CD4-positive, alpha-beta T cell (primary cell): ENCODE results near the gene CELF5. TPM values are rescaled to one million over a fixed set of nuclear protein-coding genes. Genes with fewer than 3 reads are reported as not detected.
"Not testable (repeated sequence)": the region's sequence is repeated elsewhere in the genome, so short reads cannot be mapped to it uniquely, and the experiment has no call there.

Experiments used
- ATAC-seq: fragments of 200-7000 bp; cut with Tn5 transposase; one replicate; pipeline ENCODE4 v1.10.0; 2022; ENCODE audit warnings: mild to moderate bottlenecking; ENCODE audit not compliant: poor library complexity
- CTCF ChIA-PET: fragments of 350-600 bp; sonication (Branson Sonifier 250); formaldehyde crosslinking; loops from one replicate; lab custom pipeline; 2021; ENCODE audit warnings: antibody characterized with exemption, inconsistent platforms; lab: Charles Lee
- POLR2A ChIA-PET: fragments of 350-600 bp; sonication (Branson Sonifier 250); formaldehyde crosslinking; loops from one replicate; lab custom pipeline; 2021; ENCODE audit warnings: antibody characterized with exemption, inconsistent platforms; lab: Charles Lee
- DNase-seq, 14 experiments: peaks; one replicate each; pipeline ENCODE4 v3.0.0-alpha.2; 2013 to 2020; ENCODE audit warnings: mixed read lengths in 2 of 14
- H3K27ac ChIP-seq, 2 donors: one replicate each; pipeline versions ENCODE4 v1.5.1 to v1.7.0; 2013; ENCODE audit warnings: low read length in 2 of 2, low read depth in 1 of 2, mild to moderate bottlenecking in 1 of 2
- H3K27me3 ChIP-seq, 2 experiments: 1 replicate in 1 of 2; 2 replicates in 1 of 2; pipeline versions ENCODE4 v1.6.1 to v1.7.0; 2013; ENCODE audit warnings: low read length in 2 of 2, control low read depth in 1 of 2, mild to moderate bottlenecking in 1 of 2, moderate library complexity in 1 of 2; ENCODE audit not compliant: insufficient read depth in 2 of 2, control insufficient read depth in 1 of 2
- H3K36me3 ChIP-seq: one replicate; pipeline ENCODE4 v1.6.1; 2013; ENCODE audit warnings: low read length, control low read depth; ENCODE audit not compliant: insufficient read depth
- H3K4me1 ChIP-seq: one replicate; pipeline ENCODE4 v1.6.1; 2013; ENCODE audit warnings: low read length, control low read depth; ENCODE audit not compliant: insufficient read depth
- H3K4me3 ChIP-seq: one replicate; pipeline ENCODE4 v1.5.1; 2013; ENCODE audit warnings: mild to moderate bottlenecking, low read length, moderate library complexity
- H3K9me3 ChIP-seq, 2 experiments: 1 replicate in 1 of 2; 2 replicates in 1 of 2; pipeline versions ENCODE4 v1.6.1 to v1.7.0; 2013; ENCODE audit warnings: low read length in 2 of 2, mild to moderate bottlenecking in 2 of 2, control low read depth in 1 of 2, moderate library complexity in 1 of 2; ENCODE audit not compliant: control insufficient read depth in 1 of 2, insufficient read depth in 1 of 2
- H3K27ac Mint-ChIP-seq: one replicate; pipeline ENCODE4 v1.8.0; 2020; ENCODE audit warnings: mixed read lengths
- H3K27me3 Mint-ChIP-seq: one replicate; pipeline ENCODE4 v1.8.0; 2021; ENCODE audit warnings: mixed read lengths
- H3K36me3 Mint-ChIP-seq: one replicate; pipeline ENCODE4 v1.8.0; 2021; ENCODE audit warnings: low read depth, mixed read lengths
- H3K4me1 Mint-ChIP-seq: one replicate; pipeline ENCODE4 v1.8.0; 2021; ENCODE audit warnings: low read depth, mixed read lengths
- H3K4me3 Mint-ChIP-seq: one replicate; pipeline ENCODE4 v1.8.0; 2020; ENCODE audit warnings: mild to moderate bottlenecking, mixed read lengths
- H3K9me3 Mint-ChIP-seq: one replicate; pipeline ENCODE4 v1.8.0; 2020; ENCODE audit warnings: mixed read lengths
- intact Hi-C, 2 experiments: fragments of 100-400 bp; cut with DNase I in 1 of 2; cut with micrococcal nuclease in 1 of 2; formaldehyde crosslinking; loops; one replicate each; pipeline versions ENCODE4 v1.15.1 to v1.9.0; 2023 to 2025; cut with DNase I, micrococcal nuclease
- total RNA-seq, 174 experiments: library from RNA in 2 of 174; stranded (reverse) in 2 of 174; gene quantifications; one replicate each; pipeline ENCODE4 v1.2.3 and lab custom pipeline; 2021 to 2026
- TF ChIP-seq, protein P1 (sequence below): fragments of 200-600 bp; IDR thresholded peaks from one replicate; pipeline ENCODE4 v1.8.0; 2022; ENCODE audit warnings: antibody characterized with exemption, mild to moderate bottlenecking

CELF5 gene
- total RNA-seq, 2 experiments from 2014 or later = 0.36 TPM

- no peaks in the 10 kb centered on the region for H3K36me3 ChIP-seq
- ATAC-seq (no peak), DNase-seq (no peak)
- Mint-ChIP-seq H3K27me3 (no peaks in the 10 kb centered on the region), H3K4me1 (peaks cover 9% of the 10 kb centered on the region), H3K4me3 (no peak overlapping the region), H3K36me3 (no peaks in the 10 kb centered on the region), H3K27ac (peak overlapping the region; percentile 49), H3K9me3 (no peaks in the 10 kb centered on the region)
- H3K4me3 ChIP-seq = no peak overlapping the region
- H3K9me3 ChIP-seq = no peaks in the 10 kb centered on the region
- peaks cover 13% of the 10 kb centered on the region for H3K4me1 ChIP-seq
- H3K27me3 ChIP-seq = no peaks in the 10 kb centered on the region
- intact Hi-C loops = no loop called here
- TF ChIP-seq, protein P1, sequence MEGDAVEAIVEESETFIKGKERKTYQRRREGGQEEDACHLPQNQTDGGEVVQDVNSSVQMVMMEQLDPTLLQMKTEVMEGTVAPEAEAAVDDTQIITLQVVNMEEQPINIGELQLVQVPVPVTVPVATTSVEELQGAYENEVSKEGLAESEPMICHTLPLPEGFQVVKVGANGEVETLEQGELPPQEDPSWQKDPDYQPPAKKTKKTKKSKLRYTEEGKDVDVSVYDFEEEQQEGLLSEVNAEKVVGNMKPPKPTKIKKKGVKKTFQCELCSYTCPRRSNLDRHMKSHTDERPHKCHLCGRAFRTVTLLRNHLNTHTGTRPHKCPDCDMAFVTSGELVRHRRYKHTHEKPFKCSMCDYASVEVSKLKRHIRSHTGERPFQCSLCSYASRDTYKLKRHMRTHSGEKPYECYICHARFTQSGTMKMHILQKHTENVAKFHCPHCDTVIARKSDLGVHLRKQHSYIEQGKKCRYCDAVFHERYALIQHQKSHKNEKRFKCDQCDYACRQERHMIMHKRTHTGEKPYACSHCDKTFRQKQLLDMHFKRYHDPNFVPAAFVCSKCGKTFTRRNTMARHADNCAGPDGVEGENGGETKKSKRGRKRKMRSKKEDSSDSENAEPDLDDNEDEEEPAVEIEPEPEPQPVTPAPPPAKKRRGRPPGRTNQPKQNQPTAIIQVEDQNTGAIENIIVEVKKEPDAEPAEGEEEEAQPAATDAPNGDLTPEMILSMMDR = no peak
- ChIA-PET CTCF (interaction anchor here (0.7 kb wide), 1 partner anchor 106 kb away, joined by 5 read pairs; no protein-coding TSS in a partner anchor), POLR2A (no interaction called here)
- H3K27ac ChIP-seq = no peak overlapping the region
Observed at GRCh38 chr19:3333662-3334061, 109.2 kb downstream of the CELF5 start.

DNA sequence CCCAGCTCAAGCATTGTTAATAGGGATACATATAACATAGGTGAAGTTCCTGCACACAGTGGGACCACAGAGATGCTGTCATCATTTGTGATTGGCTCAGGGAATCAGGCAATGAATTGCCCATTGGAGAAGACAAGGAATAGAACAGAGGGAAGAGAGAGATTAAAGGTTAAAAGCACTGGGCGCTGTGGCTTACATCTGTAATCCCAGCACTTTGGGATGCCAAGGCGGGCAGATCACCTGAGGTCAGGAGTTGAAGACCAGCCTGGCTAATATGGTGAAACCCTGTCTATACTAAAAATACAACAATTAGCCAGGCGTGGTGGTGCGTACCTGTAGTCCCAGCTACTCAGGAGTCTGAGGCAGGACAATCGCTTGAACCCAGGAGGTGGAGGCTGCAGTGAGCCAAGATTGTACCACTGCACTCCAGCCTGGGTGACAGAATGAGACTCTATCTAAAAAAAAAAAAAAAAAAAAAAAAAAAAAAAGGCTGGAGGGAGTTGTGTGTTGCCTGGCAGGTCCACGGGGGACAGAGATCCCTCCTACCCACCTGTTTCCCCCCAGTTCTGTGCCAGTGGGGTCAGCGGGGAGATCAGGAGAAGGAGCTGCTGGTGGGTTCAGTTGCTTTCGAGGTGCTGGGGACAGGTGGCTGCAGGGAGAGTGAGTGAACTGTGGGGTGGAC is 110.4 kb downstream of the CELF5 start:
- H3K27ac Mint-ChIP-seq, H3K27me3 ChIP-seq, CTCF ChIA-PET: not testable (repeated sequence)

GRCh38 chr19:3335431-3336350 is 111.2 kb downstream of the CELF5 start:
- Mint-ChIP-seq H3K36me3 (no peaks in the 10 kb centered on the region), H3K27me3 (no peaks in the 10 kb centered on the region), H3K27ac (peak overlapping the region; percentile 49), H3K9me3 (no peaks in the 10 kb centered on the region), H3K4me3 (no peak overlapping the region), H3K4me1 (peaks cover 11% of the 10 kb centered on the region)
- no peak overlapping the region for H3K4me3 ChIP-seq
- ATAC-seq (no peak), DNase-seq (no peak)
- H3K4me1 ChIP-seq = peaks cover 22% of the 10 kb centered on the region
- intact Hi-C loops = no loop called here
- no peaks in the 10 kb centered on the region for H3K36me3 ChIP-seq
- TF ChIP-seq, protein P1 = no peak
- H3K27me3 ChIP-seq = no peaks in the 10 kb centered on the region
- POLR2A ChIA-PET = no interaction called here
- H3K27ac ChIP-seq = no peak overlapping the region
- H3K9me3 ChIP-seq = no peaks in the 10 kb centered on the region
- CTCF ChIA-PET = no interaction called here

More for the DNA sequence above, 110.4 kb downstream of the CELF5 start:
- H3K4me3 ChIP-seq, H3K36me3 Mint-ChIP-seq, H3K27ac ChIP-seq, H3K9me3 Mint-ChIP-seq, H3K9me3 ChIP-seq, DNase-seq, H3K4me3 Mint-ChIP-seq, ATAC-seq, H3K27me3 Mint-ChIP-seq, POLR2A ChIA-PET, intact Hi-C loops, H3K36me3 ChIP-seq: not testable (repeated sequence)
- H3K4me1 ChIP-seq = peaks cover 22% of the 10 kb centered on the region
- peaks cover 11% of the 10 kb centered on the region for H3K4me1 Mint-ChIP-seq
